Measurements from ENCODE around the gene VAC14. TPM values are rescaled to one million over a fixed set of nuclear protein-coding genes. Genes with fewer than 3 reads are reported as not detected.

Gene VAC14
- total and polyA plus RNA-seq, 2 of the 8 experiments (the other 6 are each of a cell fraction or from before 2014, with no cell fraction given), result 56.0 to 108 TPM

DNA sequence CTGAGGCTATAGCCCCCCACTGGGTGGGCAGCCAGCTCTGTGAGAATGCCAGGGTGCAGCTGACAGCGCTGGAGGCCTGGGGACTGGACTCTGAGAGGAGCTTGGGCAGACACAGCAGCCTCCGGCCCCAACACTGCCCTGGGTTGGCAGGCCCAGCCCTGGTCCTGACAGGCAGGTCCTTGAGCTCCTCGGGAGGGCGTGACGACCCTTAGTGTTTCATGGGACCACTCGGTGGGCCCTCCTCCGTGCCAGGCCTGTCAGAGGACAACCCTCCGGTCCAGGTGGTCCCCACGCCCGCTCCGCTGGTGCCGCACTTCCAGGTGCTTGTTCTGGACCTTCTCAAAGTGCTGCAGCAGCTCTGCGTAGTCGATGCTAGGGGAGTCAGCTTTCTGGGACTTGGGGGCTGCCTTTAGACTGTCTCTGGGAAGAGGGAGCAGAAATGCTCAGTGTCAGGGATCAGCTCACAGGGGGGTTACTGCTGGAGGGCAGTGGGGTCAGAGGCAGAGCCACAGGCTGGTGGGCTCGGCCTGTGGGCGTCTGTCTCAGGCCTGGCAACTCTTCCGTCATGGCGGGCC is 113.2 kb downstream of the VAC14 start:
- ChIA-PET CTCF (ENCODE audit: partially characterized antibody) (interaction anchor here (0.8 to 6.8 kb wide), 18 partner anchors 7 to 83 kb away, joined by 3 to 57 read pairs (median 4); no protein-coding TSS in a partner anchor), POLR2A (ENCODE audit: partially characterized antibody) (interaction anchor here (0.8 to 2.2 kb wide), 10 partner anchors 9 to 113 kb away, joined by 3 to 13 read pairs (median 4); partner anchors contain the start of gene VAC14)
- H3K4me1 ChIP-seq (replicated peaks in 1 of 4; ENCODE audit: control insufficient read depth in 3 of 4, insufficient read depth in 4 of 4, low read length in 3 of 4), result peaks cover 0 to 21% (median 14%) of the 10 kb centered on the region in 4 experiments; a peak in 6 of 7 replicates
- TF ChIP-seq, protein P1, sequence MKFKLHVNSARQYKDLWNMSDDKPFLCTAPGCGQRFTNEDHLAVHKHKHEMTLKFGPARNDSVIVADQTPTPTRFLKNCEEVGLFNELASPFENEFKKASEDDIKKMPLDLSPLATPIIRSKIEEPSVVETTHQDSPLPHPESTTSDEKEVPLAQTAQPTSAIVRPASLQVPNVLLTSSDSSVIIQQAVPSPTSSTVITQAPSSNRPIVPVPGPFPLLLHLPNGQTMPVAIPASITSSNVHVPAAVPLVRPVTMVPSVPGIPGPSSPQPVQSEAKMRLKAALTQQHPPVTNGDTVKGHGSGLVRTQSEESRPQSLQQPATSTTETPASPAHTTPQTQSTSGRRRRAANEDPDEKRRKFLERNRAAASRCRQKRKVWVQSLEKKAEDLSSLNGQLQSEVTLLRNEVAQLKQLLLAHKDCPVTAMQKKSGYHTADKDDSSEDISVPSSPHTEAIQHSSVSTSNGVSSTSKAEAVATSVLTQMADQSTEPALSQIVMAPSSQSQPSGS (IDR thresholded peaks at IDR 0.05; ENCODE audit: low read length), result no peak
- no peak for TF ChIP-seq SP4 (IDR thresholded peaks at IDR 0.05; ENCODE audit: low read length)
- no peak for TF ChIP-seq SIN3A (conservative IDR thresholded peaks at IDR 0.05 in 1 of 2, IDR thresholded peaks at IDR 0.05 in 1 of 2; ENCODE audit: low read depth in 1 of 2, low read length in 2 of 2)
- TF ChIP-seq SP2 (IDR thresholded peaks at IDR 0.05; ENCODE audit: low read length), result no peak
- TF ChIP-seq NRF1 (IDR thresholded peaks at IDR 0.05; ENCODE audit: low read depth, low read length), result no peak
- TF ChIP-seq MAX (IDR thresholded peaks at IDR 0.05), result no peak
- TF ChIP-seq TAF1 (IDR thresholded peaks at IDR 0.05; ENCODE audit: low read depth, low read length), result no peak
- no peak for TF ChIP-seq CHD1 (IDR thresholded peaks at IDR 0.05; ENCODE audit: low read depth, low read length)
- no peak for TF ChIP-seq ZNF274 (IDR thresholded peaks at IDR 0.05; ENCODE audit: borderline replicate concordance, extremely low read depth, low read length)
- no peak for TF ChIP-seq RNF2 (IDR thresholded peaks at IDR 0.05; ENCODE audit: borderline replicate concordance, low read depth, low read length, missing control alignments, poor library complexity, severe bottlenecking)

More for the DNA sequence above, 113.2 kb downstream of the VAC14 start:
- Histone ChIP-seq H4K5ac (ENCODE audit: insufficient read length, low read depth, low read length) (no peak overlapping the region), H4K20me1 (replicated peaks in 1 of 2; ENCODE audit: control insufficient read depth in 1 of 2, insufficient read depth in 2 of 2, low read length in 2 of 2) (peaks cover 0 to 9% of the 10 kb centered on the region in 2 experiments), H3K18ac (ENCODE audit: extremely low read depth, low read length) (no peak overlapping the region), H3K4me3 (ENCODE audit: extremely low read depth in 1 of 4, insufficient read depth in 2 of 4, low read depth in 3 of 4, low read length in 4 of 4) (no peak overlapping the region), H3K9me3 (ENCODE audit: insufficient read depth in 2 of 2, low read depth in 1 of 2, low read length in 1 of 2) (no peaks in the 10 kb centered on the region), H4K8ac (ENCODE audit: extremely low read depth, insufficient read depth, low read length) (no peak overlapping the region), H2AK5ac (ENCODE audit: low read depth, low read length) (0 out of 2 replicates have a peak overlapping the region, but pooled peaks have one; percentile 58), H3K27me3 (replicated peaks in 1 of 4; ENCODE audit: control insufficient read depth in 3 of 4, extremely low read depth in 1 of 4, insufficient read depth in 3 of 4, low read length in 3 of 4) (peaks cover 0 to 8% (median 3%) of the 10 kb centered on the region in 4 experiments; a peak in 4 of 7 replicates), H3K23ac (ENCODE audit: insufficient read length) (no peak overlapping the region), H3K23me2 (ENCODE audit: low read depth, low read length) (peaks cover 6% of the 10 kb centered on the region; the same call in 1 of the 2 replicates), H3K79me2 (ENCODE audit: control insufficient read depth in 1 of 2, insufficient read depth in 2 of 2, low read length in 2 of 2) (no peaks in the 10 kb centered on the region; a peak in 1 of 4 replicates), H3K27ac (ENCODE audit: low read depth, low read length) (no peak overlapping the region), H3K36me3 (ENCODE audit: control insufficient read depth in 2 of 4, insufficient read depth in 4 of 4, low read length in 3 of 4) (no peaks in the 10 kb centered on the region), H3K56ac (replicated peaks; ENCODE audit: insufficient read length, low read depth, low read length) (no peak overlapping the region), H4K91ac (replicated peaks; ENCODE audit: insufficient read length, low read length) (no peak overlapping the region), H2BK20ac (ENCODE audit: low read length) (no peak overlapping the region), H3K79me1 (ENCODE audit: low read depth, low read length) (peaks cover 3% of the 10 kb centered on the region; the same call in 1 of the 2 replicates), H2BK5ac (ENCODE audit: low read depth, low read length) (peak overlapping the region; percentile 32; the same call in 1 of the 2 replicates), H3K4me2 (ENCODE audit: insufficient read depth in 1 of 2, low read depth in 2 of 2, low read length in 2 of 2) (no peak overlapping the region), H2BK12ac (ENCODE audit: low read depth, low read length) (peak overlapping the region; percentile 80; the same call in 1 of the 2 replicates), H3K9ac (replicated peaks in 1 of 4; ENCODE audit: extremely low read depth in 1 of 4, low read depth in 3 of 4, low read length in 3 of 4) (no peak overlapping the region), H2BK15ac (ENCODE audit: low read length) (no peak overlapping the region; the same call in 1 of the 2 replicates), H2AFZ (ENCODE audit: low read length) (no peak overlapping the region), H3K4ac (replicated peaks; ENCODE audit: insufficient read length, low read depth, low read length) (no peak overlapping the region), H3K14ac (ENCODE audit: insufficient read length) (no peak overlapping the region), H2BK120ac (replicated peaks; ENCODE audit: low read depth, low read length) (peak overlapping the region; percentile 39)
- FAIRE-seq (no peak), DNase-seq (ENCODE audit: low read depth in 1 of 2, low spot score in 2 of 2) (no peak)
- WGBS, 2 experiments (ENCODE audit: extremely low coverage in 1 of 2, insufficient coverage in 1 of 2, insufficient read length in 1 of 2, insufficient replicate concordance in 2 of 2, low coverage in 1 of 2, low lambda C conversion rate in 2 of 2, missing lambda C conversion rate in 1 of 2), result 83% methylated on average over 18 of the region's 18 CpGs; no CpG with 5 or more reads in 1 of the 2 experiments
